DND-41 (cell line): ENCODE data around the gene ICAM2.

Experiments used
- ATAC-seq: fragments of 200-7000 bp; cut with Tn5 transposase; 3 replicates; pipeline ENCODE4 v1.9.1; 2021; ENCODE audit warnings: low read depth; ENCODE audit not compliant: insufficient read depth
- DNase-seq: peaks from one replicate; pipeline ENCODE4 v3.0.0-alpha.2; 2020
- H2AFZ ChIP-seq: 2 replicates; pipeline ENCODE4 v1.6.0; 2012; ENCODE audit warnings: low read depth, low read length
- H3K27ac ChIP-seq: 2 replicates; pipeline ENCODE4 v1.5.1; 2012; ENCODE audit warnings: low read length, inconsistent platforms
- H3K27me3 ChIP-seq: fragments of 200-600 bp; sonication (generic); 2 replicates; pipeline ENCODE4 v1.6.0; 2012; ENCODE audit warnings: low read length, mild to moderate bottlenecking, inconsistent platforms; ENCODE audit not compliant: insufficient read depth, poor library complexity
- H3K36me3 ChIP-seq: 2 replicates; pipeline ENCODE4 v1.5.1; 2012; ENCODE audit warnings: low read length, inconsistent platforms; ENCODE audit not compliant: insufficient read depth
- H3K4me1 ChIP-seq: 2 replicates; pipeline ENCODE4 v1.5.1; 2012; ENCODE audit warnings: mild to moderate bottlenecking, low read length; ENCODE audit not compliant: insufficient read depth
- H3K4me2 ChIP-seq: 2 replicates; pipeline ENCODE4 v1.6.0; 2012; ENCODE audit warnings: mild to moderate bottlenecking, moderate library complexity, low read length, inconsistent platforms; ENCODE audit not compliant: insufficient read depth
- H3K4me3 ChIP-seq, 2 experiments: fragments of 200-600 bp in 1 of 2; shearing (Covaris generic) in 1 of 2; 2 replicates each; pipeline ENCODE4 v1.5.1; 2012 to 2016; ENCODE audit warnings: inconsistent platforms in 2 of 2, low read length in 2 of 2, mild to moderate bottlenecking in 2 of 2, low read depth in 1 of 2, moderate library complexity in 1 of 2
- H3K79me2 ChIP-seq: 2 replicates; pipeline ENCODE4 v1.6.0; 2012; ENCODE audit warnings: low read length, inconsistent platforms; ENCODE audit not compliant: insufficient read depth
- H3K9ac ChIP-seq: 2 replicates; pipeline ENCODE4 v1.6.0; 2012; ENCODE audit warnings: low read depth, mild to moderate bottlenecking, inconsistent platforms, low read length, moderate library complexity
- H3K9me3 ChIP-seq: 2 replicates; pipeline ENCODE4 v1.5.1; 2012; ENCODE audit warnings: low read length, moderate library complexity, mild to moderate bottlenecking, inconsistent platforms; ENCODE audit not compliant: insufficient read depth, severe bottlenecking
- H4K20me1 ChIP-seq: 2 replicates; pipeline ENCODE4 v1.6.0; 2012; ENCODE audit warnings: low read length; ENCODE audit not compliant: insufficient read depth
- CTCF ChIP-seq: IDR thresholded peaks from 2 replicates; pipeline ENCODE4 v1.5.1; 2012; ENCODE audit warnings: borderline replicate concordance, low read length, moderate library complexity, mild to moderate bottlenecking; ENCODE audit not compliant: poor library complexity, severe bottlenecking; ENCODE audit errors: extremely low read depth
- EZH2 ChIP-seq: IDR thresholded peaks from 3 replicates; pipeline ENCODE4 v1.6.1; 2012; ENCODE audit warnings: borderline replicate concordance, low read depth, mild to moderate bottlenecking, moderate library complexity, low read length, inconsistent platforms; ENCODE audit not compliant: severe bottlenecking

ICAM2 gene

DNA sequence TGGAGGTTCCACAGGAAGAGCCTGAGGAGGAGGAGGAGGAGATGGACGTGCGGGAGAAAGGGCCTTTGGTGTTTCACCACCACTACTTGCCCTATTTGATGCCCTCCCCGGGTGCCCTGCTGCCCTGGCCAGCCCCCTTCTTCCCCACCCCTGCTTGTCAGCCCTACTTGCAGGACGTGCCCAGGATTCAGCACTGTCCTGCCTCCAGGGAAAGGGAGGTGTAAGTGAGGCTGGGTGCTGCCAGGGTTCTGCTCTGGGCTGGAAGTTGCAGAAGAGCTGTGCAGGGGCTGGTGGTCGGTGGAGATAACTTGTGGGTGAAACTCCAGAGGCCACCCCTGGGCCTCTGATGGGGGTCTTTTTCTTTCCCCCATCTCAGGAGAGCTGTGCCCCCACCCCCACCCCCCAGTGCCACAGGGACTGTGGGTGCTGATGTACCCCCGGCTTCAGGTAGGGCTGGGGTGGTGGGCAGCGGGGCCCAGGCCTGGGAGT is 19.3 kb downstream of the ICAM2 start:
- ATAC-seq (no peak), DNase-seq (no peak)
- Histone ChIP-seq H3K79me2 (no peaks in the 10 kb centered on the region), H3K27me3 (no peaks in the 10 kb centered on the region), H2AFZ (no peak overlapping the region), H4K20me1 (peaks cover 4% of the 10 kb centered on the region; the same call in 1 of the 2 replicates), H3K4me3 (no peak overlapping the region), H3K36me3 (peaks cover 37% of the 10 kb centered on the region), H3K4me1 (peaks cover 22% of the 10 kb centered on the region), H3K9ac (no peak overlapping the region), H3K27ac (no peak overlapping the region), H3K4me2 (no peak overlapping the region), H3K9me3 (no peaks in the 10 kb centered on the region)
- TF ChIP-seq CTCF, result no peak
- TF ChIP-seq EZH2, result no peak

DNA sequence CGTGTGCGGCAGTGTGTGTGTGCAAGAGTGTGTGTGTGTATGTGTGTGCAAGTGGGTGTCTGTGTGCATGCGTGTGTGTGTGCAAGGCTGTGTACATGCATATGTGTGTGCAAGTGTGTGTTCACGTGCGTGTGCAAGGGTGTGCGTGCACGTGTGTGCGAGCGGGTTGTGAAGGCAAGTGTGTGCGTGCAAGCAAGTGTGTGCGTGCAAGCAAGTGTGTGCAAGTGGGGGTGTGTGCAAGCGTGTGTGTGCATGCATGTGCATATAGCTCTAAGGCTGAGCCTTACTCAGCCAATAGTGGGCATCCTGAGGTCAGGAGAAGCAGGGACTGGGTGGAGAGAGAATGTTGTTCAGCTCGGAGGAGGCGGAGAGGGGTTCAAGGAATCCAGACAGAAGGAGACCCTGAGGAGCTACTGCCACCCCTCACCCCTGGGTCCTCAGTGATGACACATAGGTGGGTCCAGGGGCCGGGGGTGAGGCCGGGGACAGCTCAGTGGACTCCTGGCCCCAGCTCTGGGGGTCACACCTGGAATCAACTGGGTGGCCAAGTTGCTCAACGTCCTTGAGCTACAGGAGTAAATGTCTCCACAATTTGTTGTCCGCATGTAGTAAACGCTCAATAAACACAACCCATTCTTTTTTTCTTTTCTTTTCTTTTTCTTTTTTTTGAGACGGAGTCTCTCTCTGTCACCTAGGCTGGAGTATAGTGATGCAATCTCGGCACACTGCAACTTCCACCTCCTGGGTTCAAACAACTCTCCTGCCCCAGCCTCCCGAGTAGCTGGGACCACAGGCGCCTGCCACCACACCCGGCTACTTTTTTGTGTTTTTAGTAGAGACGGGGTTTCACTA is 20.5 kb downstream of the ICAM2 start:
- no peak for TF ChIP-seq EZH2
- TF ChIP-seq CTCF, result no peak
- H3K4me1 ChIP-seq, result peaks cover 22% of the 10 kb centered on the region
- H4K20me1 ChIP-seq, result peaks cover 4% of the 10 kb centered on the region; the same call in 1 of the 2 replicates
- no peak overlapping the region for H2AFZ ChIP-seq
- no peak overlapping the region for H3K4me3 ChIP-seq
- DNase-seq, result no peak
- no peak overlapping the region for H3K27ac ChIP-seq
- ATAC-seq, result no peak
- H3K9ac ChIP-seq, result no peak overlapping the region
- peak overlapping the region; percentile 24 for H3K4me2 ChIP-seq
- no peaks in the 10 kb centered on the region for H3K79me2 ChIP-seq
- H3K27me3 ChIP-seq, result no peaks in the 10 kb centered on the region
- H3K36me3 ChIP-seq, result peaks cover 27% of the 10 kb centered on the region
- H3K9me3 ChIP-seq, result no peaks in the 10 kb centered on the region

- Histone ChIP-seq H3K4me2 (peak overlapping the region; percentile 92), H3K9me3 (no peaks in the 10 kb centered on the region), H3K27ac (no peak overlapping the region), H3K9ac (peak overlapping the region; percentile 55), H3K4me1 (peaks cover 22% of the 10 kb centered on the region), H3K4me3 (peak overlapping the region; percentile 10 to 64; a peak in 3 of 4 replicates), H3K79me2 (no peaks in the 10 kb centered on the region), H3K27me3 (no peaks in the 10 kb centered on the region), H3K36me3 (peaks cover 18% of the 10 kb centered on the region), H4K20me1 (peaks cover 4% of the 10 kb centered on the region; the same call in 1 of the 2 replicates), H2AFZ (peak overlapping the region; percentile 85; the same call in 1 of the 2 replicates)
- TF ChIP-seq CTCF (no peak), EZH2 (no peak)
- DNase-seq (no peak), ATAC-seq (no peak; the same call in 1 of the 3 replicates)
Measured at GRCh38 chr17:63998721-63999679, 21.4 kb downstream of the ICAM2 start.
